Suprapubic skin (tissue), 3 donors: Measurements from ENCODE around the gene DPM2.

ENCODE experiments used
- CTCF ChIP-seq, 2 donors: fragments of 200-600 bp in 1 of 2; fragments of 450-650 bp in 1 of 2; sonication (generic) in 1 of 2; IDR thresholded peaks; one replicate each; pipeline ENCODE4 v1.5.1; 2016 to 2019; ENCODE audit warnings: antibody characterized with exemption in 2 of 2, mild to moderate bottlenecking in 1 of 2, moderate library complexity in 1 of 2
- EP300 ChIP-seq: sonication (generic); formaldehyde crosslinking; IDR thresholded peaks from one replicate; pipeline ENCODE4 v1.6.1; 2017; ENCODE audit warnings: antibody characterized with exemption
- POLR2A ChIP-seq, 2 donors: fragments of 450-650 bp; IDR thresholded peaks; one replicate each; pipeline ENCODE4 v1.6.1; 2017; ENCODE audit warnings: antibody characterized with exemption in 2 of 2, mild to moderate bottlenecking in 2 of 2, moderate library complexity in 2 of 2

- TF ChIP-seq CTCF (IDR thresholded peaks at IDR 0.05): no peak
- TF ChIP-seq POLR2A (IDR thresholded peaks at IDR 0.05): no peak
- TF ChIP-seq EP300: no peak
Observed at GRCh38 chr9:127962278-127962677, 24.6 kb upstream of the DPM2 start.
